Uterus (tissue), 2 donors: Measurements from ENCODE around the gene NADK2.

Experiments used
- CTCF ChIP-seq, 4 experiments: fragments of 200-600 bp in 2 of 4; fragments of 450-650 bp in 2 of 4; sonication (generic) in 2 of 4; IDR thresholded peaks; one replicate each; pipeline ENCODE4 v1.5.1; 2016 to 2019; ENCODE audit warnings: antibody characterized with exemption in 4 of 4, mild to moderate bottlenecking in 2 of 4, moderate library complexity in 1 of 4
- POLR2A ChIP-seq, 2 donors: fragments of 450-650 bp; IDR thresholded peaks; one replicate each; pipeline ENCODE4 v1.6.1; 2016; ENCODE audit warnings: antibody characterized with exemption in 2 of 2, mild to moderate bottlenecking in 1 of 2, moderate library complexity in 1 of 2

GRCh38 chr5:36145311-36145710 is 96.4 kb downstream of the NADK2 start:
- TF ChIP-seq CTCF (IDR thresholded peaks at IDR 0.05) (no peak), POLR2A (IDR thresholded peaks at IDR 0.05) (no peak)
